ENCODE results near the gene USP10. TPM values are rescaled to one million over a fixed set of nuclear protein-coding genes. Genes with fewer than 3 reads are reported as not detected.

The USP10 gene
- total and polyA plus RNA-seq, 2 donors (not counting 1 experiment from before 2014, with no cell fraction given) = 48.6 to 59.1 TPM

DNA sequence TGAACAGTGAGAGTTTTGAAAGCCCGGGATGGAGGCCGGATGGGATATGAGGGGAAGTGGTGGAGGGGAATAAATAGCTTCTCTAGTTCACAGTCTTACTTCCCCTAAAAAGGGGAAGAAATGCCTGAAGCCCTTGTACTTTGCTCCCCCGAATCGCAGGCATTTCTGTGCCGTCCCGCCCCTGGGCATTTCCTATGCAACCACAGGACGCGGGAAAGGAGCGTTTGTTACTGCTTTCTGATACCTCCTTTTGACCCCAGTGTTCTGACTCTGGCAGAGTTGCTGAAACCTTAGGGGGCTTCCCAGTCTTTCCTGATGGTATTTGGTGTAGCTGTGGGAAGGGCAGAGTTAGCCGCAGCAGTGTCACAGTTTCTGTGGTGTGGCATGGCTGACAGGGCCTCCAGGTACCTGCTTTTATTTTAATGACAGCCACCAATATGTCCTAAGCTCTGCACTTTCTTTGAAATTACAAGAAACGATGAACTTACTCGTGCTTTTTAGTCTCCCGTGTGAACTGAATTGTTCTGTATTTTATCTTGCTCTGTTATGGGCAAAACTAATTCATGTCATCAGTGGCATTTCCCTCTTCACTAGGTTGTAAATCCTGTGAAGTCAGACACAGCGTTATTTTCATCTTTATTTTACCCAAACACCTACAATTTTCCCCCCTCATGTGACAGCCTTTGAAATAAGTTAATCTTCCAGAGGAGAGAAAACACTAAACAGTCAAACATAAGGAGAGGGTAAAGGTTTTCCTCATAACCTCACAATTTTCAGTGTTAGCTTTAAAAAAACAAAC is 27.1 kb downstream of the USP10 start:
- no peaks in the 10 kb centered on the region for H4K20me1 ChIP-seq (ENCODE audit: control insufficient read depth, extremely low read depth, insufficient read depth, low read length)
- H3K9me3 ChIP-seq (ENCODE audit: control insufficient read depth, insufficient read depth, low read depth, low read length) = no peaks in the 10 kb centered on the region
- DNase-seq (ENCODE audit: low read depth in 2 of 2) = no peak
- H3K4me1 ChIP-seq (ENCODE audit: control insufficient read depth, extremely low read depth, insufficient read depth, low read length) = peaks cover 20% of the 10 kb centered on the region
- H3K79me2 ChIP-seq (ENCODE audit: control insufficient read depth, insufficient read depth, low read length) = peaks cover 85% of the 10 kb centered on the region
- H3K27me3 ChIP-seq (ENCODE audit: control insufficient read depth, insufficient read depth, low read length) = no peaks in the 10 kb centered on the region
- no peaks in the 10 kb centered on the region for H3K36me3 ChIP-seq (ENCODE audit: control insufficient read depth, insufficient read depth, low read length)
- H3K9ac ChIP-seq (ENCODE audit: insufficient read depth, low read length) = no peak overlapping the region
- no peak overlapping the region for H2AFZ ChIP-seq (ENCODE audit: low read length)
- peak overlapping the region; percentile 44 for H3K4me2 ChIP-seq (ENCODE audit: extremely low read depth, insufficient read depth, low read length)
- TF ChIP-seq EZH2 (IDR thresholded peaks at IDR 0.05; ENCODE audit: low read length, missing control alignments) = no peak
- TF ChIP-seq, protein P1, sequence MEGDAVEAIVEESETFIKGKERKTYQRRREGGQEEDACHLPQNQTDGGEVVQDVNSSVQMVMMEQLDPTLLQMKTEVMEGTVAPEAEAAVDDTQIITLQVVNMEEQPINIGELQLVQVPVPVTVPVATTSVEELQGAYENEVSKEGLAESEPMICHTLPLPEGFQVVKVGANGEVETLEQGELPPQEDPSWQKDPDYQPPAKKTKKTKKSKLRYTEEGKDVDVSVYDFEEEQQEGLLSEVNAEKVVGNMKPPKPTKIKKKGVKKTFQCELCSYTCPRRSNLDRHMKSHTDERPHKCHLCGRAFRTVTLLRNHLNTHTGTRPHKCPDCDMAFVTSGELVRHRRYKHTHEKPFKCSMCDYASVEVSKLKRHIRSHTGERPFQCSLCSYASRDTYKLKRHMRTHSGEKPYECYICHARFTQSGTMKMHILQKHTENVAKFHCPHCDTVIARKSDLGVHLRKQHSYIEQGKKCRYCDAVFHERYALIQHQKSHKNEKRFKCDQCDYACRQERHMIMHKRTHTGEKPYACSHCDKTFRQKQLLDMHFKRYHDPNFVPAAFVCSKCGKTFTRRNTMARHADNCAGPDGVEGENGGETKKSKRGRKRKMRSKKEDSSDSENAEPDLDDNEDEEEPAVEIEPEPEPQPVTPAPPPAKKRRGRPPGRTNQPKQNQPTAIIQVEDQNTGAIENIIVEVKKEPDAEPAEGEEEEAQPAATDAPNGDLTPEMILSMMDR (conservative IDR thresholded peaks at IDR 0.05 in 1 of 2, IDR thresholded peaks at IDR 0.05 in 1 of 2; ENCODE audit: low read depth in 1 of 2, low read length in 2 of 2) = no peak
- H3K4me3 ChIP-seq (replicated peaks in 1 of 4; ENCODE audit: control extremely low read depth in 1 of 4, insufficient read depth in 1 of 4, low read depth in 3 of 4, low read length in 4 of 4) = no peak overlapping the region
- H3K27ac ChIP-seq (ENCODE audit: insufficient read depth, low read length) = peak overlapping the region; percentile 44

DNA sequence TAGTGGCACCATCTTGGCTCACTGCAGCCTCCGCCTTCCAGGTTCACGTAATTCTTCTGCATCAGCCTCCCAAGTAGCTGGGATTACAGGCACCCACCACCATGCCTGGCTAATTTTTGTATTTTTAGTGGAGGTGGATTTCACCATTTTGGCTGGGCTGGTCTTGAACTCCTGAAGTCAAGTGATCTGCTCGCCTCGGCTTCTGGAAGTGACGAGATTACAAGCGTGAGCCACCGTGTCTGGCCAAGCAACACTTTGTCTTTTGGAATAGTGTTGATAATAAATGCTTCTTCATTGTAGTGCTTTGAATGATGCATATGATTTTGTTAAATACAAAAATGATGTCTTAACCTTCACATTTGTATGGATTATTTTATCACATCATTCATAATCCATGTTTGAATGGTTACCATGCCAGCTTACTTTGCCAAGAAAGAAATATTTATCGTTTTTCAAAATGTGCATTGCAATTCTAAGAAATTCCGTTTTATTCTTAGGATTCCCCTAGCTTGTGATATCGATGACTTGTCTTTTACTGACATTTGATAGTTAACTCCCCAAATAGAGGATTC is 29.1 kb downstream of the USP10 start:
- Histone ChIP-seq H3K27ac (ENCODE audit: insufficient read depth, low read length) (peak overlapping the region; percentile 88), H3K36me3 (ENCODE audit: control insufficient read depth, insufficient read depth, low read length) (no peaks in the 10 kb centered on the region), H3K9ac (ENCODE audit: insufficient read depth, low read length) (no peak overlapping the region), H3K27me3 (ENCODE audit: control insufficient read depth, insufficient read depth, low read length) (no peaks in the 10 kb centered on the region), H2AFZ (ENCODE audit: low read length) (no peak overlapping the region), H3K4me1 (ENCODE audit: control insufficient read depth, extremely low read depth, insufficient read depth, low read length) (peaks cover 23% of the 10 kb centered on the region), H3K4me3 (replicated peaks in 1 of 4; ENCODE audit: control extremely low read depth in 1 of 4, insufficient read depth in 1 of 4, low read depth in 3 of 4, low read length in 4 of 4) (peak overlapping the region in 1 of 4 experiments; percentile 51), H4K20me1 (ENCODE audit: control insufficient read depth, extremely low read depth, insufficient read depth, low read length) (no peaks in the 10 kb centered on the region), H3K79me2 (ENCODE audit: control insufficient read depth, insufficient read depth, low read length) (peaks cover 86% of the 10 kb centered on the region), H3K9me3 (ENCODE audit: control insufficient read depth, insufficient read depth, low read depth, low read length) (no peaks in the 10 kb centered on the region), H3K4me2 (ENCODE audit: extremely low read depth, insufficient read depth, low read length) (peak overlapping the region; percentile 74)
- DNase-seq (ENCODE audit: low read depth in 2 of 2) = no peak
- TF ChIP-seq EZH2 (IDR thresholded peaks at IDR 0.05; ENCODE audit: low read length, missing control alignments) = no peak
- TF ChIP-seq, protein P1 (conservative IDR thresholded peaks at IDR 0.05 in 1 of 2, IDR thresholded peaks at IDR 0.05 in 1 of 2; ENCODE audit: low read depth in 1 of 2, low read length in 2 of 2) = no peak

DNA sequence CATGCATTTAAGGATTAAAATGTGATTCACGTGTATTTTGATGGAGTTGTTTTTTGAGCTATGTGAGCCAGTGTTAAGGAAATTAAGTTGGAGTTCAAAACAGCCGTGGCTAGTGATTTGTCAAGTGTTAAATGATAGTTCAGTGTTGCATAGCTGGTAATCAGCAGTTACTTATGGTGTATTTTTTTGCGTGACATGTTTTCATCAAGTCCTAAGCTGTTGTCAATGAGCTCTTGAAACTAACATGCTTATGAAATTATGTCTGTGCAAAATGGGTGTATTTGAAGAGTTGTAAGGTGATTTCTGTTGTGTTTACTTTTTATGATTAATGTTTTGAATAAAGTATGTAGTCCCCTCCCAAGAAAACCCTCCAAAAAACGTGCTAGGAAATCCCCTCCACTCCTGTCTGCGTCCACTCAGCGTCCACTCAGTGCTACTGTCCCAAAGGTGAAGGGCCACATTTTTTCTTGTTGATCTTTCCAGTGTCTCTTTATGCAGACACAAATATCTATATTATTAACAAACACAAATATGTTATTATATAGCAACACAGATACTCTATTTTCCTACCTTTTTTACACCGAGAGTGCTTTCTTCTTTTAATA is 30.0 kb downstream of the USP10 start:
- Histone ChIP-seq H3K9ac (ENCODE audit: insufficient read depth, low read length) (peak overlapping the region; percentile 36), H3K4me2 (ENCODE audit: extremely low read depth, insufficient read depth, low read length) (peak overlapping the region; percentile 74), H3K79me2 (ENCODE audit: control insufficient read depth, insufficient read depth, low read length) (peaks cover 86% of the 10 kb centered on the region), H3K27ac (ENCODE audit: insufficient read depth, low read length) (peak overlapping the region; percentile 88), H3K36me3 (ENCODE audit: control insufficient read depth, insufficient read depth, low read length) (peaks cover 2% of the 10 kb centered on the region), H3K9me3 (ENCODE audit: control insufficient read depth, insufficient read depth, low read depth, low read length) (no peaks in the 10 kb centered on the region), H3K27me3 (ENCODE audit: control insufficient read depth, insufficient read depth, low read length) (no peaks in the 10 kb centered on the region), H3K4me1 (ENCODE audit: control insufficient read depth, extremely low read depth, insufficient read depth, low read length) (peaks cover 20% of the 10 kb centered on the region), H4K20me1 (ENCODE audit: control insufficient read depth, extremely low read depth, insufficient read depth, low read length) (no peaks in the 10 kb centered on the region), H2AFZ (ENCODE audit: low read length) (no peak overlapping the region), H3K4me3 (replicated peaks in 1 of 4; ENCODE audit: control extremely low read depth in 1 of 4, insufficient read depth in 1 of 4, low read depth in 3 of 4, low read length in 4 of 4) (peak overlapping the region; percentile 18 to 52 (median 44))
- DNase-seq (ENCODE audit: low read depth in 2 of 2) = no peak
- TF ChIP-seq EZH2 (IDR thresholded peaks at IDR 0.05; ENCODE audit: low read length, missing control alignments) = no peak
- TF ChIP-seq, protein P1 (conservative IDR thresholded peaks at IDR 0.05 in 1 of 2, IDR thresholded peaks at IDR 0.05 in 1 of 2; ENCODE audit: low read depth in 1 of 2, low read length in 2 of 2) = no peak
